Stimulated activated CD4-positive, alpha-beta T cell treated with anti-CD3 and anti-CD28 coated beads, Interleukin-12 subunit alpha, Interleukin-12 subunit beta, amount 100 ng/mL, for 24 hours (primary cell): ENCODE measurements around the gene DMRTB1.
"Not testable (repeated sequence)": the region's sequence is repeated elsewhere in the genome, so short reads cannot be mapped to it uniquely, and the experiment has no call there.

Experiments
- DNase-seq, 2 experiments: peaks; one replicate each; pipeline ENCODE4 v3.0.0-alpha.2; 2020; ENCODE audit warnings: low read depth in 2 of 2

Gene DMRTB1

DNA sequence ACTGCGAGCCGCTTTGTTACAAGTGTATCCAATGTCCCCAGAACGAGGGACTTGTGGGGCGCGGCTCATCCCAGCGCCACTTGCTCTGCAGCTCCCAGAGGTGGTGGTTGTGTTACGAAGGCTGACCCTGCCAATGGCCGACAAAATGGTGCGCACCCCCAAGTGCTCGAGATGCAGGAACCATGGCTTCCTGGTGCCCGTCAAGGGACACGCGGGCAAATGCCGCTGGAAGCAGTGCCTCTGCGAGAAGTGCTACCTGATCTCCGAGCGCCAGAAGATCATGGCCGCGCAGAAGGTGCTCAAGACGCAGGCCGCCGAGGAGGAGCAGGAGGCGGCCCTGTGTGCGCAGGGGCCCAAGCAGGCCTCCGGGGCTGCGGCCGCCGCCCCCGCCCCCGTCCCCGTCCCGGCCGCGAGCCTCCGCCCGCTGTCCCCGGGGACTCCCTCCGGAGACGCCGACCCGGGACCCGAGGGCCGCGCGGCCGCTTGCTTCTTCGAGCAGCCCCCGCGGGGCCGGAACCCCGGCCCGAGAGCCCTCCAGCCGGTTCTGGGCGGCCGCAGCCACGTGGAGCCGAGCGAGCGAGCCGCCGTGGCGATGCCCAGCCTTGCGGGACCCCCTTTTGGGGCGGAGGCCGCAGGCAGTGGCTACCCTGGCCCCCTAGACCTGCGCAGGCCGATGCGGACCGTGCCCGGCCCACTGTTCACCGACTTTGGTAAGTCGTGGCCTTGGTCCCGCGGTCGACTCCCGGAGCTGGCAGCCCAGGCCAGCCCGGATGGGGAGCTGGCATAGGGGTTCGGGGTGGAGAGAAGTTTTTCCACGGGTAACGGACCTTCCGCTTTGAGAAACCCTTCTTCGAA, at the start of gene DMRTB1:
Gene DMRTB1 (plus strand): TSS at position 79 of the 855 bp plus-strand sequence. CDS start 55 bp downstream, at position 134.
- no peak for DNase-seq

GRCh38 chr1:53409695-53410094, 49.5 kb upstream of the DMRTB1 start:
- DNase-seq, result no peak

GRCh38 chr1:53410100-53410541, 49.1 kb upstream of the DMRTB1 start:
- no peak for DNase-seq

DNA sequence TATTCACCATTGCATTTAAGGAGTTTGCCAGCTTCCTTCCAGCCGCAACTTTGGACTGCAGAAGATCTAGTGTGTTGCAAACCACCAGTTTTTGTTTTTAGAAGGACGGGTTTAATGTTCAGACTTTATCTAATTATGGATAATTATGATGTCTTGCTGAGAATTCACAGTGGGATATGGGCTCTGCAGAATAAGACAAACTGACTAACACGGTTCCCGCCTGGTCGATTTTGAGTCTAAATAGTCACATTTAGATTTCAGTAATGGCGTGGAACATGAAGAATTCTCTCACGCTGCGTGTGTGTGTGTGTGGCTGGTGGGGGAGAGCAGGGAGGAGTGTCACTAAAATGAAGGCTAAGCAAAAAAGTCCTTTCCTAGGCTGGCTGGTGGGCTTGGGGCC, 48.5 kb upstream of the DMRTB1 start:
- no peak for DNase-seq

- no peak for DNase-seq
These were observed 47.6 kb upstream of the DMRTB1 start for GRCh38 chr1:53411541-53412152.

GRCh38 chr1:53412285-53413174, 46.7 kb upstream of the DMRTB1 start:
- no peak for DNase-seq

GRCh38 chr1:53413175-53414001, 45.8 kb upstream of the DMRTB1 start:
- peak; percentile 22 to 48 for DNase-seq

- DNase-seq, result no peak
These were observed 44.6 kb upstream of the DMRTB1 start for GRCh38 chr1:53414632-53415031.

DNA sequence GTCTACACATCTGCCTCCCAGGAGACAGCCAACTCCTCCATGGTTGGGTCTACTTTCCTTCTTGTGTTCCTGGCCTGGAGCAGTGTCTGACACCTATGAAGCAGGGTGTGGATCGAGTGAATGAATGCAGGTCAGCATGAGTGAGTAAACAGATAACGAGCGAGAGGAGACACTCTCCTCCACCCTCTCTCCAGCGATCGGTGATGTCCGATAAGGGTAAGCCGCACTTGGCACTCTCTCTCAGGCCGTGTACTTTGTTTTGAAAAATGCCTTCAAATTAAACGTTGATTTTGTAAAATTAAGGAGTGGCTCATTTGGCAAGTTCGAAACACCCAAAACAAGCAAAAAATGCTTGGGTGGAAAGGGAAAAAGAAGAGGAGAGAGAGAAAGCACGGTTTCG, 43.8 kb upstream of the DMRTB1 start:
- no peak for DNase-seq

DNA sequence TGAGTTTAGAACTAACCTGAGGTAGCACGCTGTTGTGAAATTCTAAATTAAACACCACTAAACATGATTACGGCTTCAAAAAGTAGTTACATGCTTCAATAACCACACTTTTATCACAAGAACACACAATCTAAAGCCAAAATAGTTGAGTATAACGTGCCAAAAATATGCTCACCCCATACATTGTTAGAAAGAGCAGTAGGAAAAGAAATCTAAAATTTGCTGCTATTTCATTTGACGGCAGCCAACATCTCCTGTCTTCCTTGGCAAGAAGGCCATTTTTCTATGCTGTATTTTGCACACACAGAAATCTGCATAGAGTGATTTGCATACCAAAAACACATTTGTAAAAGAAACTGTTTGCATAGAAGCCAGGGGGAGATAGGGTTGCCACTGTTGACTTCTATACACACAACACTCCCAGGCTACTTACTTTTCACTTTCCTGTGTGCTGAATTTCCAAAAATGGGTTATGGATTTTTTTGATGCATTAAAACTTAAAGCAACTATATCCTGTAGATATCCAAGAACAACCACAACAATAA, 42.9 kb upstream of the DMRTB1 start:
- DNase-seq, result no peak

DNA sequence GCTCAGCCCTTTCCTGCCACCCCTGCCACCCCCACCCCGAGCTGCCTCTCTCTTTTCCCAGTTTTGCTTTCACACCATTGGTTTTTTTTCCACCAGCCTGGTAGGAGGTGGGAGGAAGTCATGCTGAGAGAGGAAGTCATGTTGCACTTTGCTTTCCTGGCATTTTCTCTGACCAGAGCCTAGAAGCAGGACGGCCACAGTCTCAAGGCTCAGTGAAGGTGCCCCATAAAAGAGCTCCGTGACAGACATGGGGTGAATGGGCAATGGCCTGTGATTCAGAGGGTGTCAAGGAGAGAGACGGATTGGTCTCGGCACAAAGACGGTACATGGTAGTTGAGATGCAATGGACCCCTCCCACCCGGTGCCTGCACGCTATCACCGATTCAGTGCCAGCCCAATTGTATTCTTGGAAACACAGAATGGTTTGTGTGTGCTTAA, 42.1 kb upstream of the DMRTB1 start:
- no peak for DNase-seq

DNA sequence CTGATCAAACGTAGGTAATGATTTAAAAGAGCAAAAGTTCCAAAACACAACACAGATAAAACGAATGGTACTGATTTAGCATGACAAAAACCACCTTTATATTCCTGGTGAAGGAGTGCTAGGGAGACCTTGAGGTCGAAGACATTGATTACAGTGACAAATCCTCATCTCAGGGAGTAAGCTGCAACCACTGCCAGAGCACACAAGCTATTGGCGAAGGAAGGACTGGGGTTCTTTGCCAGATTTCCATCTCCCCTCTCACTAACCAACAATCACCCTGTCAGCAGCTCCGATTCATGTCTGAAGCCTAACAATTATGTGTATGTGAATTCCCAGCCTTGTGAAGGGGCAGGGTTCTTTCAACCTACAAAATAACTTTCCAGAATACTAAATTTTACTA, 40.2 kb upstream of the DMRTB1 start:
- no peak for DNase-seq

DNA sequence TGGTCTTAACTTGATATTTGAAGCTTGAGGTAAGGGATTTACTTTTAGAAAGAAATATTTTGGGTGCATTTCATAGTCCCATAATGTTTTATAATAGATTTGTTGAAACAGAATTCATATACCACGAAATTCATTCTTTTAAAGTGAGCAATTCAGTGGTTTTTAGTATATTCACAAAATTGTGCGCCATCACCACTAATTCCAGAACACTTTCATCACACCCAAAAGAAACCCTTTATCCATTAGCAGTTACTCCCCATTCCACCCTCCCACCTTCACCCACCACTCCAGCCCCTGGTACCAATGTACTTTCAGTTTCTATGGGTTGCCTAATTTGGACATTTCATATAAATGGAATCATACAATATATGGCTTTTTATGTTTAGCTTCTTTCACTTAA, 38.9 kb upstream of the DMRTB1 start:
- DNase-seq, result no peak

- DNase-seq, result no peak
These were observed 38.0 kb upstream of the DMRTB1 start for GRCh38 chr1:53421208-53421607.

DNA sequence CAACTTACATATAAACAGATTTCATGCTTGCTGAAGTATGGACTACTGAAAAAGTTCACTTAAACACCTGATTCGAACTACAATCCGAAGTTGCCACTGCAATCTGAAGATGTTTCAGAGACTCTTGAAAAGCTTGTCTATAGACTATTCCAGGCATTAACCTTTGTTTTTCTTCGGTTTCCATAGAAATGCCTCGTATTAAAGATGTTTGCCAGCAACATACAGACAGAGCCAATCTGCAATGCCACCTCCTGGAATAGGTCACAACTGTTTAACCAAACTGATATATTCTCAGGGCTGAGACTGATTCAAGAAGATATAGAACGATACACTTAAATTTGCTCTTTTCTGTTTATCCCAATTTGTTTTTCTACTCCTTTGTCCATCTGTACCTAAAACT, 28.9 kb upstream of the DMRTB1 start:
- no peak for DNase-seq

DNA sequence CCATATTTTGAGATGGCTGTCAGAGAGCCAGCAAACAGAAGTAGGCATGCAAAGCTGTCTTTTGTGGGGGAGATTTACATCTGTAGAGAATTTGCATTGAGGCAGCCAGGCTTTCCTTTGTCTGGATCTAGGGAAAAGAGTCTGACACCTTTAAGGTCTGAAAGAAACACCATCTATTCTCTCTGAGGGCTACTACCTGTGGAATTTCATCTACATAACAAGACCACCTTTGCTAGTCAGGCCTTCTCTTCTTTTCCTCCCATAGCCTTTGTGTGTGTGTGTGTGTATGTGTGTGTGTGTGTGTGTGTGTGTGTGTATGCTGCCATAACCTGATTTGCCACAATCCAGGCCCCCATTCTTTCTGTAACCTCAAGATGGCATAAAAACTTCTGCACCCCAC, 28.4 kb upstream of the DMRTB1 start:
- no peak for DNase-seq

DNA sequence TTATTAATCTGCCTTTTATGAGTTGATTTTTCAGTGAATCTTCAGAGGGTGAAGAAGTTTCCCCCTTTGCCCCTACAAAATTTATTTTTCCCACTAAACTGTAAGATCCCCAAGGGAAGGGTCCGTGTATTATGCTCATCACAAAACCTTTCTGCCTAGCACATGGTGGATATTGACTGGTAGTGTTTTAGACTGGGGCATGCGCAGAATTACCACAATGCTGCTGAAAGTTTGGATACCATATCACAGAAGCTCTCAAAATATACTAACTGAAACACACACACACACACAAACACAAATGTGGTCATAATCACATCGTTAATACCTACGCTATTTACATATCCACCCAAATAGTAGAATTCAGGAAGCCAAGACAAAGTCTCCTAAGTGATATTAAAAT, 28.0 kb upstream of the DMRTB1 start:
- DNase-seq, result no peak

- no peak for DNase-seq
These were observed 27.2 kb upstream of the DMRTB1 start for GRCh38 chr1:53431805-53432565.

DNA sequence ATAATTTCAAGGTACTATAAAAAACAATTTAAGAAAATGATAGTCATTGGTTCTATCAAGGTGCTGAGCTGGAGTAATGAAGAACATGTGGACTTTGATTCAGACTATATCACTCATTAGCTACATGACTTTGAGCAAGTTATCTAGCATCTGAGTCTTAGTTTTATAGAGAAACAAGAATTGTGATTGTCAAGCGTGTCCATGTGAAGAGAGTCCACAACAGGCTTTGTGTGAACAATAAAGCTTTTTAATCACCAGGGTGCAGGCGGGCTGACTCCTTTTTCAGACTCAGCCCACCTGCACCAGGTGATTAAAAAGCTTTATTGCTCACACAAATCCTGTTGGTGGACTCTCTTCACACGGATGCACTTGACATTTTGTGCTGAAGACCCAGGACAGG, 26.6 kb upstream of the DMRTB1 start:
- DNase-seq, result no peak

- not testable (repeated sequence) for DNase-seq
These were observed 24.7 kb upstream of the DMRTB1 start for GRCh38 chr1:53434405-53435007.
